KMS-11 (cell line): ENCODE measurements around the gene TLCD3A.

Source experiments
- H2AFZ ChIP-seq: fragments of 200-600 bp; sonication (generic); 2 replicates; pipeline ENCODE4 v1.6.1; 2016; ENCODE audit warnings: antibody characterized with exemption, mixed run types, low read depth
- H3K27ac ChIP-seq: fragments of 200-600 bp; sonication (generic); 2 replicates; pipeline ENCODE4 v1.6.1; 2016; ENCODE audit warnings: mild to moderate bottlenecking, mixed run types
- H3K27me3 ChIP-seq: fragments of 200-600 bp; sonication (generic); 2 replicates; pipeline ENCODE4 v1.6.1; 2017; ENCODE audit warnings: mild to moderate bottlenecking, low read depth, mixed run types, moderate library complexity; ENCODE audit not compliant: insufficient read depth
- H3K36me3 ChIP-seq: fragments of 200-600 bp; sonication (generic); 2 replicates; pipeline ENCODE4 v1.6.1; 2017; ENCODE audit warnings: mild to moderate bottlenecking, mixed run types; ENCODE audit not compliant: insufficient read depth
- H3K4me1 ChIP-seq: fragments of 200-600 bp; sonication (generic); 2 replicates; pipeline ENCODE4 v1.6.1; 2016; ENCODE audit warnings: mild to moderate bottlenecking, low read depth, mixed run types; ENCODE audit not compliant: poor library complexity, severe bottlenecking
- H3K4me2 ChIP-seq: fragments of 200-600 bp; sonication (generic); 2 replicates; pipeline ENCODE4 v1.7.0; 2016; ENCODE audit warnings: mild to moderate bottlenecking, mixed run types
- H3K4me3 ChIP-seq: fragments of 200-600 bp; sonication (generic); IDR thresholded peaks from 2 replicates; pipeline ENCODE4 v1.6.1; 2017; ENCODE audit warnings: low read depth, low read length, mixed read lengths; ENCODE audit not compliant: insufficient read depth
- H3K79me2 ChIP-seq: fragments of 200-600 bp; sonication (generic); 2 replicates; pipeline ENCODE4 v1.6.1; 2016; ENCODE audit warnings: low read depth, mixed run types; ENCODE audit not compliant: insufficient read depth
- H3K9ac ChIP-seq: fragments of 200-600 bp; sonication (generic); 2 replicates; pipeline ENCODE4 v1.6.1; 2016; ENCODE audit warnings: mild to moderate bottlenecking, mixed run types
- H4K20me1 ChIP-seq: fragments of 200-600 bp; sonication (generic); 2 replicates; pipeline ENCODE4 v1.6.1; 2016; ENCODE audit warnings: mild to moderate bottlenecking, mixed run types; ENCODE audit not compliant: insufficient read depth
- TF ChIP-seq, protein P1 (sequence below): fragments of 200-600 bp; sonication (generic); conservative IDR thresholded peaks from 2 replicates; pipeline ENCODE4 v1.6.1; 2017; ENCODE audit warnings: low read depth, mild to moderate bottlenecking, antibody characterized with exemption, low read length, moderate library complexity, mixed read lengths

TLCD3A gene

GRCh38 chr17:732067-732901, at the start of gene TLCD3A:
Gene TLCD3A (plus strand): TSS chr17:732596. CDS start chr17:732648, 52 bp downstream.
- H3K4me3 ChIP-seq, result no peak within 1 kb of the TSS
- no peaks in the 10 kb centered on the region for H3K79me2 ChIP-seq
- no peaks in the 10 kb centered on the region for H4K20me1 ChIP-seq
- H3K27me3 ChIP-seq, result no peaks in the 10 kb centered on the region
- H3K9ac ChIP-seq, result peak within 1 kb of the TSS; percentile 37; the same call in 1 of the 2 replicates
- H3K27ac ChIP-seq, result no peak within 1 kb of the TSS
- H3K4me2 ChIP-seq, result peak within 1 kb of the TSS; percentile 29; the same call in 1 of the 2 replicates
- TF ChIP-seq, protein P1, sequence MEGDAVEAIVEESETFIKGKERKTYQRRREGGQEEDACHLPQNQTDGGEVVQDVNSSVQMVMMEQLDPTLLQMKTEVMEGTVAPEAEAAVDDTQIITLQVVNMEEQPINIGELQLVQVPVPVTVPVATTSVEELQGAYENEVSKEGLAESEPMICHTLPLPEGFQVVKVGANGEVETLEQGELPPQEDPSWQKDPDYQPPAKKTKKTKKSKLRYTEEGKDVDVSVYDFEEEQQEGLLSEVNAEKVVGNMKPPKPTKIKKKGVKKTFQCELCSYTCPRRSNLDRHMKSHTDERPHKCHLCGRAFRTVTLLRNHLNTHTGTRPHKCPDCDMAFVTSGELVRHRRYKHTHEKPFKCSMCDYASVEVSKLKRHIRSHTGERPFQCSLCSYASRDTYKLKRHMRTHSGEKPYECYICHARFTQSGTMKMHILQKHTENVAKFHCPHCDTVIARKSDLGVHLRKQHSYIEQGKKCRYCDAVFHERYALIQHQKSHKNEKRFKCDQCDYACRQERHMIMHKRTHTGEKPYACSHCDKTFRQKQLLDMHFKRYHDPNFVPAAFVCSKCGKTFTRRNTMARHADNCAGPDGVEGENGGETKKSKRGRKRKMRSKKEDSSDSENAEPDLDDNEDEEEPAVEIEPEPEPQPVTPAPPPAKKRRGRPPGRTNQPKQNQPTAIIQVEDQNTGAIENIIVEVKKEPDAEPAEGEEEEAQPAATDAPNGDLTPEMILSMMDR, result no peak
- H2AFZ ChIP-seq, result no peak within 1 kb of the TSS
- no peaks in the 10 kb centered on the region for H3K4me1 ChIP-seq
- H3K36me3 ChIP-seq, result no peaks in the 10 kb centered on the region

DNA sequence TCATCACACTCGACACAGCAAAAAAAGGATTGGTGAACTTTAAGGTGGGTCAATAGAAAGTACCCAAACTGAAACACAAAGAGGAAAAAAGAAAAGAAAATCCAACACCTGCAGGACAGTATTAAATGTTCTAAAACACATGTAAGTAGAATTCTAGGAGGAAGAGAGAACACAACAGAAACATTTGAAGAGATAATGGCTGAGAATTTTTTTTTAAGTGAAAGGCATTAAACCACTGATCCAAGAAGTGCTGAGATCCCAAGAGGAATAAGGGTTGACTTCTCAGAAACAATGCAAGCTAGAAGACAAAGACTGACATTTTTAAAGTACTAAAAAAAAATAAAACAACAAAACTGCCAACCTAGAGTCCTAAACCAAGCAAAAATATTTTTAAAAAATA, 49.4 kb upstream of the TLCD3A start:
- Histone ChIP-seq H3K4me1 (peaks cover 28% of the 10 kb centered on the region), H2AFZ (no peak overlapping the region), H3K9ac (no peak overlapping the region), H3K79me2 (no peaks in the 10 kb centered on the region), H3K4me3 (no peak overlapping the region), H3K27ac (no peak overlapping the region), H3K36me3 (no peaks in the 10 kb centered on the region), H3K27me3 (no peaks in the 10 kb centered on the region), H3K4me2 (peak overlapping the region; percentile 54; the same call in 1 of the 2 replicates), H4K20me1 (no peaks in the 10 kb centered on the region)
- TF ChIP-seq, protein P1, result no peak

DNA sequence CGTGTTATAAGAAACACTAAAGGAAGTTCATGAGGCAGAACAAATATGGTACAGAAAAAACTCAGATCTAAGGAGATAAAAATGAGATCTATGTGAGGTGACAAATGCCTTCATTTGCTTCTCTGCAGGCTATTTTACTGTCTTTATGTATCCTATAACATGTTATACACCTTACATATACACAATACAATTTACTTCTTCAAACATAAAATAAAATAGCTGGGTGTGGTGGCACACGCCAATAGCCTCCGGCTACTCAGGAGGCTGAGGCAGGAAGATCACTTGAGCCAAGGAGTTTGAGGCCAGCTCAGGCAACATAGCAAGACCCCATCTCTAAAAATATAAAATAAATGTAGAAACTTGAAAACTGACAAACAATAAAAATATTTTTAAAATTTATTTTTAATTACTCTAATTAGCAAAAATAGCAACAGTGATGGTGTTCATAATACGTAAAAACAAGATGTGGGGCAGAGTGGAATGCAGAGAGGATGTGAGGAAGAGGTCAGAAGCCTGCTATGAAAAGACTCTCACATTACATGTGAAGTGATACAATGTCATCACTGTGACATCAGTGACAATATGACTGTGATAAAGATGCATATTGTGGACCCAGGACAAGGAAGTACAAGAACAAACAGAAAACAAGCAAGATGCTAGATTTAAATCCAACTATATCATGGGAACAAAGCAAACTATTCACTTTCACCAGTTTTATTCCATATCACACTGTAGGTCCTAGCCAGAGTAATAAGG, 48.7 kb upstream of the TLCD3A start:
- no peaks in the 10 kb centered on the region for H3K36me3 ChIP-seq
- no peak overlapping the region for H3K9ac ChIP-seq
- TF ChIP-seq, protein P1, result no peak
- peaks cover 28% of the 10 kb centered on the region for H3K4me1 ChIP-seq
- no peaks in the 10 kb centered on the region for H3K79me2 ChIP-seq
- no peak overlapping the region for H2AFZ ChIP-seq
- no peaks in the 10 kb centered on the region for H4K20me1 ChIP-seq
- no peak overlapping the region for H3K4me2 ChIP-seq
- no peaks in the 10 kb centered on the region for H3K27me3 ChIP-seq
- H3K27ac ChIP-seq, result no peak overlapping the region
- no peak overlapping the region for H3K4me3 ChIP-seq

GRCh38 chr17:685006-685405, 47.4 kb upstream of the TLCD3A start:
- no peaks in the 10 kb centered on the region for H4K20me1 ChIP-seq
- no peaks in the 10 kb centered on the region for H3K79me2 ChIP-seq
- no peak overlapping the region for H3K27ac ChIP-seq
- H3K4me1 ChIP-seq, result peaks cover 28% of the 10 kb centered on the region
- no peak overlapping the region for H3K9ac ChIP-seq
- TF ChIP-seq, protein P1, result no peak
- no peak overlapping the region for H3K4me3 ChIP-seq
- no peak overlapping the region for H2AFZ ChIP-seq
- no peak overlapping the region for H3K4me2 ChIP-seq
- H3K27me3 ChIP-seq, result no peaks in the 10 kb centered on the region
- H3K36me3 ChIP-seq, result no peaks in the 10 kb centered on the region
